ENCODE data around the gene SORBS1.
A peak's percentile ranks its signal among the peaks of the same experiment; 100 is the strongest.

The SORBS1 gene

DNA sequence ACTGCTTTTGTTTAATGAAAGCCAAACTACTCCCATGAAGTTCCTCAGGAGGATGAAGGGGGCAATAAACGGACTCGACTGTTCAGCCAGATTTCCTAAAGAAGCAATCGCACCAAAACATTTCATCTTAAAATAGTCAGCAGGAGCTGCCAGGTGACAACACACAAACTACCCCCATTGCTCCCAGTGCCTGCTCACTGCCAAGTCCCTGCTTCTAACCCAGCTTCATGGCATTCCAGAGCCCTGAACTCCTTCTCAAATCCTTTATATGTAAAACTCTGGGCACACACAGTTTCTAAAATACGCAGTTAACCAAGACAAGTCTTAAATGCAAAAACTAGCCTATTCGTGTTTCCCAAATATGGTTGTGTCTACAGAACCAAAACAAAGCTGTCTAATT is 110.0 kb downstream of the SORBS1 start:
- DNase-seq (ENCODE audit: low spot score): no peak
- in situ Hi-C loops (cut with MboI; ENCODE audit: low pct_unique_long_range_greater_than_20kb, low sequenced_read_pairs, unreplicated experiment): no loop called here
- TF ChIP-seq, protein P1, sequence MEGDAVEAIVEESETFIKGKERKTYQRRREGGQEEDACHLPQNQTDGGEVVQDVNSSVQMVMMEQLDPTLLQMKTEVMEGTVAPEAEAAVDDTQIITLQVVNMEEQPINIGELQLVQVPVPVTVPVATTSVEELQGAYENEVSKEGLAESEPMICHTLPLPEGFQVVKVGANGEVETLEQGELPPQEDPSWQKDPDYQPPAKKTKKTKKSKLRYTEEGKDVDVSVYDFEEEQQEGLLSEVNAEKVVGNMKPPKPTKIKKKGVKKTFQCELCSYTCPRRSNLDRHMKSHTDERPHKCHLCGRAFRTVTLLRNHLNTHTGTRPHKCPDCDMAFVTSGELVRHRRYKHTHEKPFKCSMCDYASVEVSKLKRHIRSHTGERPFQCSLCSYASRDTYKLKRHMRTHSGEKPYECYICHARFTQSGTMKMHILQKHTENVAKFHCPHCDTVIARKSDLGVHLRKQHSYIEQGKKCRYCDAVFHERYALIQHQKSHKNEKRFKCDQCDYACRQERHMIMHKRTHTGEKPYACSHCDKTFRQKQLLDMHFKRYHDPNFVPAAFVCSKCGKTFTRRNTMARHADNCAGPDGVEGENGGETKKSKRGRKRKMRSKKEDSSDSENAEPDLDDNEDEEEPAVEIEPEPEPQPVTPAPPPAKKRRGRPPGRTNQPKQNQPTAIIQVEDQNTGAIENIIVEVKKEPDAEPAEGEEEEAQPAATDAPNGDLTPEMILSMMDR (IDR thresholded peaks at IDR 0.05; ENCODE audit: extremely low read depth, insufficient read depth, missing control alignments): no peak

DNA sequence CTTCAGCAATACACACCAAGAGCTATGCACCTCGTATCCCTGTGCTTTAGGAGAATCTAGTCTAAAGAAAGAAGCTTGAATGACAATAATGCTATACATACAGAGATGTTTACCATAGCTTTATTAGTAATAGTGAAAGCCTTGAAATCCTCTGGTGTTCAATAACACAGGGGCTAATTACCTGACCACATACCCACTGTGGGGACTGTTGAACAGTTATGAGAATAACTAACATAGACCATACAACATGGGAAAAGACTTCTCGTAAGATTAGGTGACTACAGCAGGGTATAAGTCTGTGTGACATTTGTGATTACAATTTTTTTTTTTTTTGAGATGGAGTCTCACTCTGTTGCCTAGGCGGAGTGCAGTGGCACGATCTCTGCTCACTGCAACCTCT is 111.0 kb downstream of the SORBS1 start:
- in situ Hi-C loops (cut with MboI; ENCODE audit: low pct_unique_long_range_greater_than_20kb, low sequenced_read_pairs, unreplicated experiment): no loop called here
- DNase-seq (ENCODE audit: low spot score): no peak
- TF ChIP-seq, protein P1 (IDR thresholded peaks at IDR 0.05; ENCODE audit: extremely low read depth, insufficient read depth, missing control alignments): no peak

DNA sequence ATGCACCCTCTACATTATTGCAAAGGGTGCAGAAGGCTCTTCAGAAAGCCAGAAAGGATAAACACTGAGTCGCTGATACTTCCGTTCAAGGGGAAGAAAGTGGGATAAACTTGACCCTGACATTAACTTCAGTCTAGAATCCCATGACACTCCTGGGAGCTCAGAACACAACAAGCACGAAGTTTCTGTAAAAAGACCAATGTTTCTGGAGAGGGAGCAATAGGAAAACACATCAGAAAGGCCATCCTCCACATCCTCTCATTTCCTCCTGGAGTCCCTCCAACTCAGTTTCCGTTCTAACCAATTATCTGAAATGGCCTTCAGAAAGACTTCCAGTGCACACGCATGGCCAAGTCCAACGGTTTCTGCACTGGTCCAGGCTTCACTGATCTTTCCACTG is 113.5 kb downstream of the SORBS1 start:
- TF ChIP-seq, protein P1 (IDR thresholded peaks at IDR 0.05; ENCODE audit: extremely low read depth, insufficient read depth, missing control alignments): no peak
- DNase-seq (ENCODE audit: low spot score): no peak
- in situ Hi-C loops (cut with MboI; ENCODE audit: low pct_unique_long_range_greater_than_20kb, low sequenced_read_pairs, unreplicated experiment): no loop called here

DNA sequence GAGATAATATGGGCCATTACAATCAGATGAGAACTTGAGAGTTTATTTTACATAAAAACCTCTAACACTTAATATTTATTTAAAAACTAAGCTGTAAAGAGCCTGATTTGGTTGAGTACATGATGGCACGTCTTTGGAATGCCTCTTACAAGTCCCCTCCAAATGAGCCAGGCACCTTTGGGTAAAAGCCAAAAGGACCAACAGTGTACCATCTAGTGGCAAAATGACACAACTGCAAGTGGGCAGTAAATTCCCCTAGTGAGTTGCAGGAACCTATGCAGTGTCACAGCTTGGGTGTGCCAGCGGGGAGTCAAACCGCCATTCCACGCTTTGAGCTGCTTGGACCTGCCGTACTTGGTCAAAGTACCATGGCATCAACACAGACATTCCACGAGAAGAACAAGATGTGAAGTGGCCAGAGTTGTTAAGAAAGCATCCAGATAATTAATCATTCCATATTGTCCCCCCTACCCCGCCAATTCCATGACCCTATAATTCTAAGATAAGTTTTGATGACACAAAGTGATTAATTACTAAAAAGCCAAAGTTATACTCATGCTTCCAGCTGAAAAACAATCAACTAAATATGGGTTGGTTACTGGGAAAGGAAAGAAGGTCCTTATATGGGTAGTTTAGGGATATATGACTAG is 115.2 kb downstream of the SORBS1 start:
- peak; percentile 68 for DNase-seq (ENCODE audit: low spot score)
- TF ChIP-seq, protein P1 (IDR thresholded peaks at IDR 0.05; ENCODE audit: extremely low read depth, insufficient read depth, missing control alignments): peak; percentile 87
- in situ Hi-C loops (cut with MboI; ENCODE audit: low pct_unique_long_range_greater_than_20kb, low sequenced_read_pairs, unreplicated experiment): no loop called here

DNA sequence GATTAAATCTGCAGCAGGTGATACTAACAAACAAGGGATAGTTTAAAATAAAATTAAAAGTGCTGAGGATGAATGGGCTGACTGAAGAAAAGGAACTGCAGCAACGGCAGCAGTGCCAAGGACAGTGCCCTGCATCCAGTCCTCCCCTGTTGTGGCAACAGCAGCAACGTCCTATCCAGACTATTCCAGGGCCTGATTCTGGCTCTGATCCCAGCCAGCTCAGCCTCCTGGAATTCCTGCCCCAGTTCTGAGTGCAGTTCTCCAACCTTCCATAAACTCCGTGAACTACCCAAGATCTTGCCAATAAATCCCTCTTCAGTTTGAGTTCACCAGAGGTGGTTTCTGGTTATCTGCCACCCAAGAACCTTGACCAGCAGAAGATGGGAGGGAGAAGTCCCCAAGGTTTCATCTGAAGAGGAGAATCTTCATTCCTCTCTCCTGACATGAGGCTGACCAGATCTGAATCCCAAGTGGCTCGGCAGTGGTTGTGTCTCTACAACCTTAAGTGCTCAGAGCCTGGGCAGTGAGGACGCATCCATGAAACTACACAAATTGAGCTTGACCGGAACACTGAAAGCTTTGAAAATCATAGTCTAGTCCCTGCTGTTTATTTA is 115.8 kb downstream of the SORBS1 start:
- TF ChIP-seq, protein P1 (IDR thresholded peaks at IDR 0.05; ENCODE audit: extremely low read depth, insufficient read depth, missing control alignments): no peak
- DNase-seq (ENCODE audit: low spot score): no peak
- in situ Hi-C loops (cut with MboI; ENCODE audit: low pct_unique_long_range_greater_than_20kb, low sequenced_read_pairs, unreplicated experiment): no loop called here

DNA sequence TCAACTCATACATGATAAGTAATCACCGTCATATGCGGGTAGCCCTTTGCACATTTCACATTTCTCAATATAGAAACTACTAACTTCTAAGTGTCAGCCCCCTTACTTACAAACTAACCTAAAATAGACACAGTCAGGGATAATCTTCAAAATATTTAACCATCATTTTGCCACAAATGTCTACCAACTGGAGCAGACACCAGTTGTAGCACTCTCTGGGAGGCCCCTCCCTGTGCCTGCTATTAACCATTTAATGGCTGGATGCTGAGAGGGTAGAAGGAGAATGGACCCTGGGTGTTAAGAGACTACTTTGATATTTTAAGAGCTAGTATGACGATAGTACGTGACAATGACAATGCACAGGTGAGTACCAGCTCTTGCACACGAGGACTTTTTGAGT is 116.4 kb downstream of the SORBS1 start:
- in situ Hi-C loops (cut with MboI; ENCODE audit: low pct_unique_long_range_greater_than_20kb, low sequenced_read_pairs, unreplicated experiment): no loop called here
- TF ChIP-seq, protein P1 (IDR thresholded peaks at IDR 0.05; ENCODE audit: extremely low read depth, insufficient read depth, missing control alignments): no peak
- DNase-seq (ENCODE audit: low spot score): no peak

Measured in GM13977 (cell line).